Naive thymus-derived CD8-positive, alpha-beta T cell (primary cell): Measurements from ENCODE around the gene KCNH3. TPM values are rescaled to one million over a fixed set of nuclear protein-coding genes. Genes with fewer than 3 reads are reported as not detected.

Source experiments
- ATAC-seq, 2 donors: fragments of 150-1000 bp; cut with Tn5 transposase in 1 of 2; sonication (Bioruptor Pico), chemical (Tn5 transposase) in 1 of 2; 1 replicate in 1 of 2; 2 replicates in 1 of 2; pipeline ENCODE4 v1.10.0; 2021; ENCODE audit warnings: mild to moderate bottlenecking in 2 of 2, moderate library complexity in 2 of 2
- POLR2A ChIA-PET: fragments of 350-600 bp; sonication (Branson Sonifier 250); formaldehyde crosslinking; loops from one replicate; lab custom pipeline; 2021; ENCODE audit warnings: antibody characterized with exemption; lab: Charles Lee
- DNase-seq, 10 donors: peaks; one replicate each; pipeline versions ENCODE4 v3.0.0 to v3.0.0-alpha.2; 2020 to 2022
- H3K27ac Mint-ChIP-seq, 10 donors: one replicate each; pipeline ENCODE4 v1.8.0; 2020 to 2022; ENCODE audit warnings: mild to moderate bottlenecking in 10 of 10, mixed read lengths in 10 of 10, moderate library complexity in 4 of 10, inconsistent platforms in 1 of 10
- H3K27me3 Mint-ChIP-seq, 5 donors: one replicate each; pipeline ENCODE4 v1.8.0; 2021 to 2022; ENCODE audit warnings: mixed read lengths in 5 of 5
- H3K36me3 Mint-ChIP-seq, 3 donors: one replicate each; pipeline ENCODE4 v1.8.0; 2020 to 2022; ENCODE audit warnings: mixed read lengths in 3 of 3, mild to moderate bottlenecking in 2 of 3, inconsistent platforms in 1 of 3
- H3K4me1 Mint-ChIP-seq, 4 donors: one replicate each; pipeline ENCODE4 v1.8.0; 2021 to 2022; ENCODE audit warnings: mixed read lengths in 4 of 4
- H3K4me3 Mint-ChIP-seq, 10 donors: one replicate each; pipeline ENCODE4 v1.8.0; 2020 to 2022; ENCODE audit warnings: mild to moderate bottlenecking in 10 of 10, mixed read lengths in 10 of 10, moderate library complexity in 6 of 10, inconsistent platforms in 1 of 10
- H3K9me3 Mint-ChIP-seq, 9 donors: one replicate each; pipeline ENCODE4 v1.8.0; 2020 to 2022; ENCODE audit warnings: mixed read lengths in 9 of 9, mild to moderate bottlenecking in 3 of 9, inconsistent platforms in 1 of 9, moderate library complexity in 1 of 9
- polyA plus RNA-seq, 3 donors: library from polyadenylated mRNA; unstranded; fragments of 300-500 nt; fragmentation: Illumina TruSeq; gene quantifications; one replicate each; pipeline ENCODE4 v1.2.3, GENCODE V29; 2021
- total RNA-seq, 8 experiments: library from RNA in 2 of 8; stranded (reverse) in 2 of 8; gene quantifications; one replicate each; pipeline ENCODE4 v1.2.3 and lab custom pipeline; 2021 to 2026

The KCNH3 gene
- total and polyA plus RNA-seq, 5 experiments from 2014 or later = 2.4 to 8.5 (median 5.7) TPM

- DNase-seq = peak in 1 of 10 donors; percentile 61
- POLR2A ChIA-PET = interaction anchor here (1.4 to 1.9 kb wide), 2 partner anchors 9 to 10 kb away, joined by 4 to 6 read pairs; partner anchors contain the start of gene MCRS1
- H3K36me3 Mint-ChIP-seq = peaks cover 5 to 49% (median 11%) of the 10 kb centered on the region in 3 donors
- no peaks in the 10 kb centered on the region for H3K27me3 Mint-ChIP-seq
- peaks cover 8 to 35% (median 23%) of the 10 kb centered on the region in 4 donors for H3K4me1 Mint-ChIP-seq
- H3K9me3 Mint-ChIP-seq = no peaks in the 10 kb centered on the region
- no peak for ATAC-seq
- H3K4me3 Mint-ChIP-seq = no peak overlapping the region
- H3K27ac Mint-ChIP-seq = peak overlapping the region in 1 of 10 donors; percentile 25
Observed at GRCh38 chr12:49557917-49558215, 19.0 kb downstream of the KCNH3 start.

- ATAC-seq (no peak), DNase-seq (peak in 1 of 10 donors; percentile 30)
- no peaks in the 10 kb centered on the region for H3K27me3 Mint-ChIP-seq
- POLR2A ChIA-PET = interaction anchor here (1.4 to 1.9 kb wide), 2 partner anchors 9 to 10 kb away, joined by 4 to 6 read pairs; partner anchors contain the start of gene MCRS1
- peak overlapping the region in 3 of 10 donors; percentile 25 to 80 (median 57) for H3K27ac Mint-ChIP-seq
- H3K9me3 Mint-ChIP-seq = no peaks in the 10 kb centered on the region
- H3K4me3 Mint-ChIP-seq = no peak overlapping the region
- H3K36me3 Mint-ChIP-seq = peaks cover 5 to 54% (median 13%) of the 10 kb centered on the region in 3 donors
- peaks cover 10 to 29% (median 20%) of the 10 kb centered on the region in 4 donors for H3K4me1 Mint-ChIP-seq
Observed at GRCh38 chr12:49558526-49558925, 19.7 kb downstream of the KCNH3 start.

- peaks cover 5 to 60% (median 16%) of the 10 kb centered on the region in 3 donors for H3K36me3 Mint-ChIP-seq
- peak in 1 of 10 donors; percentile 21 for DNase-seq
- no peaks in the 10 kb centered on the region for H3K9me3 Mint-ChIP-seq
- POLR2A ChIA-PET = interaction anchor here (1.4 kb wide), 1 partner anchor 11 kb away, joined by 4 read pairs; no protein-coding TSS in a partner anchor
- H3K4me1 Mint-ChIP-seq = peaks cover 13 to 33% (median 24%) of the 10 kb centered on the region in 4 donors
- no peak for ATAC-seq
- H3K4me3 Mint-ChIP-seq = no peak overlapping the region
- peak overlapping the region in 5 of 10 donors; percentile 25 to 57 (median 49) for H3K27ac Mint-ChIP-seq
- no peaks in the 10 kb centered on the region for H3K27me3 Mint-ChIP-seq
Observed at GRCh38 chr12:49559011-49559675, 20.3 kb downstream of the KCNH3 start.

GRCh38 chr12:49560695-49561094 lies 21.9 kb downstream of the KCNH3 start:
- Mint-ChIP-seq H3K4me1 (peaks cover 20 to 49% (median 39%) of the 10 kb centered on the region in 4 donors), H3K27me3 (no peaks in the 10 kb centered on the region), H3K36me3 (peaks cover 5 to 71% (median 16%) of the 10 kb centered on the region in 3 donors)

DNA sequence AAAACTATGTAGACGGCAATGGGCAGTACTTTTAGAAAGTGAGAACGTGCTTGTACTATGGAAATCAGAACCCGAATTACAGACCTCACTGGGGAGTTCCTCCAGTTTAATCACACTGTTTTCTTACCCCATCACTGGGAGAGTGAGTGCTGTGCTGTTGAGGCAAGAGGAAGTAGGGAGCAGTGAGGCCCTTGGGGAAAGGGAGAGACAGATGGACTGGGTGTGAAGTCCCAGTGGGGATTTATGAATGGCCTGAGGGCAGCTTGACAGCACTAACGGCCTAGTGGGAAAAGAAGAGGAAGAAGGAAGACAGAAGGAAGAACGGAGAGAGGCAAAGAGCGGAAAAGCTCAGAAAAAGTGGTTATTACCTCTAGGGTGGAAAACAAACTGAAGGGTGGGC lies 23.4 kb downstream of the KCNH3 start:
- H3K9me3 Mint-ChIP-seq = no peaks in the 10 kb centered on the region
- H3K36me3 Mint-ChIP-seq = peaks cover 5 to 63% (median 16%) of the 10 kb centered on the region in 3 donors
- peaks cover 14 to 53% (median 42%) of the 10 kb centered on the region in 4 donors for H3K4me1 Mint-ChIP-seq
- no peaks in the 10 kb centered on the region for H3K27me3 Mint-ChIP-seq
- POLR2A ChIA-PET = no interaction called here
- H3K27ac Mint-ChIP-seq = peak overlapping the region in 2 of 10 donors; percentile 65 to 77
- no peak overlapping the region for H3K4me3 Mint-ChIP-seq
- DNase-seq = no peak
- no peak for ATAC-seq

More at GRCh38 chr12:49560695-49561094, 21.9 kb downstream of the KCNH3 start:
- H3K4me3 Mint-ChIP-seq = peak overlapping the region in 1 of 10 donors; percentile 12
- peak overlapping the region in 4 of 10 donors; percentile 1 to 65 (median 18) for H3K27ac Mint-ChIP-seq
- no peaks in the 10 kb centered on the region for H3K9me3 Mint-ChIP-seq
- POLR2A ChIA-PET = no interaction called here
- ATAC-seq (no peak), DNase-seq (no peak)

DNA sequence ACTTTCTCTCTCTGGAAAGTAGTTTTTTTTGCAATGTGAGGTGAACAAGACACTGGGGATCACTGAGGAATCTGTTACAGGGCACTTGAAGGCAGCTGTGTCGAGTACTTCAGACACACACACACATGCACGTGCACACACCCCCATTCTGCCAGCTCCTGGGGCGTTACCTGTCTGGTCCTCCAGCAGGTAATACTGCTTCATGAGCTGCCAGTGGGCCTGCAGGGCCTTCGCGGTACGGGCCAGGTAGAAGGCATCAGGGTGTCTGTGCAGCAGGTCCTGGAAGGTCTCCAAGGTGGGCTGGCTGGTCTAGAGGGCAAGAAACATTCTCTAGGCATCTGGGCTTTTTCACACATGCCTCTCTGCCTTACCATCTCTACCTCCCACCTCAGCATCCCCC lies 24.0 kb downstream of the KCNH3 start:
- Mint-ChIP-seq H3K27me3 (no peaks in the 10 kb centered on the region), H3K9me3 (no peaks in the 10 kb centered on the region), H3K27ac (peak overlapping the region in 1 of 10 donors; percentile 77), H3K36me3 (peaks cover 5 to 63% (median 16%) of the 10 kb centered on the region in 3 donors), H3K4me3 (no peak overlapping the region), H3K4me1 (peaks cover 16 to 57% (median 48%) of the 10 kb centered on the region in 4 donors)
- POLR2A ChIA-PET = no interaction called here
- no peak for ATAC-seq
- no peak for DNase-seq

DNA sequence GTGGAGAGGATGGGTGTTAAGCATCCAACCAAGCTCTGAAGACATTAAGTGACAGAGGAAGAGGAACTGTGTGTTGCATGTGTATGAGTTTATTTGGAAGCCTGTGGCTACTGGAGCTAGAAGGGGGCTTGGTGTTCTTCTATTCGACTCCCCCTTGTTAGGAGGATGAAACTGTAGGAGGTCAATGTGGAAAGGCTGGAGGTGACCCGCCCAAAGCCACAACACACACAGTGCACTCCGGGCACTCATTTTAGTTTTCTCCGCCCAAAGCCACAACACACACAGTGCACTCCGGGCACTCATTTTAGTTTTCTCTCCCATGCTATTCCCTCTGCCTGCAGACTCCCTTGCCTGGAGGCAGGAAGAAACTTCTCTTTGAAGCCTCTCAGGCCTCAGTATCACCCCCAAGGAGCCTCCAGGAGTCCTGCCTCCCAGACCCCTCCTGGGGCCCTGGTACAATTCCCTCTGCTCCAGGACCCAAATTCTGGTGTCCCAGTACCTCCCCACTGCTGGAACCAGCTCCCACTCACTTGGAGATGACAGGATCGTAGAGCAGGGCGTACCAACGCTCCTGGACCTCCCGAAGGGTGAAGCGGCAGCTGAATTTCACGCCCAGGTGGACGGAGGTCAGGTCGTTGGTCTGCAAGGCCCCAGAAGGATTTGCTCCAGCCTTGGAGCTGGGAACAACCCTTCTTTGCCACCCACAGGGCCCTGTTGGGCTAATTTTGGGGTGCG lies 25.3 kb downstream of the KCNH3 start:
- no peaks in the 10 kb centered on the region for H3K27me3 Mint-ChIP-seq
- H3K4me3 Mint-ChIP-seq = peak overlapping the region in 7 of 10 donors; percentile 10 to 98 (median 53)
- POLR2A ChIA-PET = interaction anchor here (0.6 to 1.1 kb wide), 4 partner anchors 13 to 985 kb away, joined by 3 read pairs; no protein-coding TSS in a partner anchor
- peak overlapping the region in 5 of 10 donors; percentile 31 to 71 (median 44) for H3K27ac Mint-ChIP-seq
- H3K9me3 Mint-ChIP-seq = no peaks in the 10 kb centered on the region
- no peak for ATAC-seq
- peaks cover 25 to 64% (median 60%) of the 10 kb centered on the region in 4 donors for H3K4me1 Mint-ChIP-seq
- DNase-seq = no peak
- peaks cover 5 to 53% (median 12%) of the 10 kb centered on the region in 3 donors for H3K36me3 Mint-ChIP-seq

GRCh38 chr12:49564686-49565405 lies 26.0 kb downstream of the KCNH3 start:
- no peaks in the 10 kb centered on the region for H3K9me3 Mint-ChIP-seq
- POLR2A ChIA-PET = interaction anchor here (0.6 kb wide), 1 partner anchor 984 kb away, joined by 3 read pairs; no protein-coding TSS in a partner anchor
- H3K4me3 Mint-ChIP-seq = peak overlapping the region in 9 of 10 donors; percentile 29 to 98 (median 63)
- ATAC-seq (no peak), DNase-seq (no peak)
- no peaks in the 10 kb centered on the region for H3K27me3 Mint-ChIP-seq
- H3K27ac Mint-ChIP-seq = peak overlapping the region in 9 of 10 donors; percentile 19 to 90 (median 47)
- peaks cover 25 to 67% (median 61%) of the 10 kb centered on the region in 4 donors for H3K4me1 Mint-ChIP-seq
- H3K36me3 Mint-ChIP-seq = peaks cover 5 to 47% (median 11%) of the 10 kb centered on the region in 3 donors

GRCh38 chr12:49565406-49566265 lies 26.8 kb downstream of the KCNH3 start:
- POLR2A ChIA-PET = interaction anchor here (0.6 kb wide), 1 partner anchor 57 kb away, joined by 3 read pairs; no protein-coding TSS in a partner anchor
- DNase-seq = no peak
- no peak for ATAC-seq

DNA sequence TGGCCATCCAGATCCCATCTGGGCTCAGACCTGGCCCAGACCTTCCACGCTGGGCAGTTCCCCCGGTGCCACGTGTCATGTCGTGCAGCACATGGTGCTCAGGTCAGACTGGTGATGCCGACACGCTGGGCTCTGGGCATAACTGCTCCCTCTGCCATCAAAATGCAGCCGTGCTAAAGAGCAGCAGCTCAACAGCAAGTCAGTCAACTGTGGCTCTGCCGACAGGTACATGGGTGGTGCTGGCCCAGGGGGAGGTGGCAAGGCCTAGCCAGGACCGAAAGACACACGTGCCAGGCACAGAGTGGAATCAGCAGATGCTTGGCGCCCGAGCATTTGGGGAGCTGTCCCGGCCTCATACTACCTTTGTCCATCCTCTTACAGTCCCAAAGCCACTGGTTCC lies 27.5 kb downstream of the KCNH3 start:
- Mint-ChIP-seq H3K4me1 (peaks cover 25 to 71% (median 67%) of the 10 kb centered on the region in 4 donors), H3K36me3 (peaks cover 5 to 36% (median 11%) of the 10 kb centered on the region in 3 donors), H3K27me3 (no peaks in the 10 kb centered on the region), H3K4me3 (peak overlapping the region in 9 of 10 donors; percentile 14 to 100 (median 97)), H3K27ac (peak overlapping the region in 3 of 10 donors; percentile 55 to 100 (median 98)), H3K9me3 (no peaks in the 10 kb centered on the region)
- DNase-seq (no peak), ATAC-seq (no peak)
- POLR2A ChIA-PET = interaction anchor here (0.6 to 2.0 kb wide), 3 partner anchors 11 to 26 kb away, joined by 3 to 9 read pairs (median 3); no protein-coding TSS in a partner anchor

More at GRCh38 chr12:49565406-49566265, 26.8 kb downstream of the KCNH3 start:
- H3K36me3 Mint-ChIP-seq = peaks cover 5 to 41% (median 11%) of the 10 kb centered on the region in 3 donors
- H3K4me3 Mint-ChIP-seq = peak overlapping the region in 8 of 10 donors; percentile 38 to 98 (median 70)
- H3K27ac Mint-ChIP-seq = peak overlapping the region in 8 of 10 donors; percentile 19 to 90 (median 70)
- H3K4me1 Mint-ChIP-seq = peaks cover 26 to 68% (median 64%) of the 10 kb centered on the region in 4 donors
- H3K27me3 Mint-ChIP-seq = no peaks in the 10 kb centered on the region
- no peaks in the 10 kb centered on the region for H3K9me3 Mint-ChIP-seq

DNA sequence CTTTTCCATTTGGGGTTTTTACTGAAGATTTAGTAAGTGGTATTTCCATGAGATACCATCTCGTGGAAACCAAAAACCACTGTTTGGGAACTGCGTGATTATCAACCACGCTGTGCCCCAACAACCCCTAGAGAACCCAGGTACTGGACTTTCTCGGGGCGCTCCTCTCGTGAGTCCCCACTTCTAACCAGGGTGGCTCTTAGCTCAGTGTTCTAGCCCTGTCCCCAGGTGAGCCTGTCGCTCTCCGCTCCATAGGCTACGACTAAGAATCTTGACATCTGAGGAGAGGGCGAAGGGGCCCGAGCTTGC lies 28.4 kb downstream of the KCNH3 start:
- H3K4me3 Mint-ChIP-seq = peak overlapping the region; percentile 97 to 100 (median 98)
- H3K9me3 Mint-ChIP-seq = no peaks in the 10 kb centered on the region
- peaks cover 27 to 73% (median 70%) of the 10 kb centered on the region in 4 donors for H3K4me1 Mint-ChIP-seq
- DNase-seq (no peak), ATAC-seq (peak; percentile 19 to 24)
- H3K36me3 Mint-ChIP-seq = peaks cover 2 to 28% (median 9%) of the 10 kb centered on the region in 3 donors
- no peaks in the 10 kb centered on the region for H3K27me3 Mint-ChIP-seq
- peak overlapping the region; percentile 97 to 100 (median 100) for H3K27ac Mint-ChIP-seq
- POLR2A ChIA-PET = interaction anchor here (0.5 to 2.0 kb wide), 14 partner anchors 9 to 1672 kb away, joined by 3 to 9 read pairs (median 3); partner anchors contain the start of genes DDX23, FMNL3, KCNH3 and POU6F1
